ENCODE measurements around the gene PCGF1. TPM values are rescaled to one million over a fixed set of nuclear protein-coding genes. Genes with fewer than 3 reads are reported as not detected.
A peak's percentile ranks its signal among the peaks of the same experiment; 100 is the strongest.

Gene PCGF1
- total and polyA plus RNA-seq, 8 donors, result 20.4 to 33.6 (median 24.1) TPM

- TF ChIP-seq, protein P1, sequence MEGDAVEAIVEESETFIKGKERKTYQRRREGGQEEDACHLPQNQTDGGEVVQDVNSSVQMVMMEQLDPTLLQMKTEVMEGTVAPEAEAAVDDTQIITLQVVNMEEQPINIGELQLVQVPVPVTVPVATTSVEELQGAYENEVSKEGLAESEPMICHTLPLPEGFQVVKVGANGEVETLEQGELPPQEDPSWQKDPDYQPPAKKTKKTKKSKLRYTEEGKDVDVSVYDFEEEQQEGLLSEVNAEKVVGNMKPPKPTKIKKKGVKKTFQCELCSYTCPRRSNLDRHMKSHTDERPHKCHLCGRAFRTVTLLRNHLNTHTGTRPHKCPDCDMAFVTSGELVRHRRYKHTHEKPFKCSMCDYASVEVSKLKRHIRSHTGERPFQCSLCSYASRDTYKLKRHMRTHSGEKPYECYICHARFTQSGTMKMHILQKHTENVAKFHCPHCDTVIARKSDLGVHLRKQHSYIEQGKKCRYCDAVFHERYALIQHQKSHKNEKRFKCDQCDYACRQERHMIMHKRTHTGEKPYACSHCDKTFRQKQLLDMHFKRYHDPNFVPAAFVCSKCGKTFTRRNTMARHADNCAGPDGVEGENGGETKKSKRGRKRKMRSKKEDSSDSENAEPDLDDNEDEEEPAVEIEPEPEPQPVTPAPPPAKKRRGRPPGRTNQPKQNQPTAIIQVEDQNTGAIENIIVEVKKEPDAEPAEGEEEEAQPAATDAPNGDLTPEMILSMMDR (IDR thresholded peaks at IDR 0.05), result no peak
- no peaks in the 10 kb centered on the region for H3K36me3 ChIP-seq
- H3K27me3 ChIP-seq, result no peaks in the 10 kb centered on the region
- ATAC-seq (no peak), DNase-seq (no peak)
- intact Hi-C loops (cut with DNase I), result no loop called here
- no peak overlapping the region for H3K4me3 ChIP-seq
- no peaks in the 10 kb centered on the region for H3K9me3 ChIP-seq
- no peak overlapping the region for H3K27ac ChIP-seq
- peaks cover 0 to 19% of the 10 kb centered on the region in 2 donors for H3K4me1 ChIP-seq
Observed at GRCh38 chr2:74544634-74545033, 37.1 kb upstream of the PCGF1 start.

- Histone ChIP-seq H3K27me3 (no peaks in the 10 kb centered on the region), H3K4me3 (no peak overlapping the region), H3K36me3 (no peaks in the 10 kb centered on the region), H3K9me3 (no peaks in the 10 kb centered on the region), H3K27ac (no peak overlapping the region), H3K4me1 (peaks cover 0 to 6% of the 10 kb centered on the region in 2 donors)
- TF ChIP-seq, protein P1 (IDR thresholded peaks at IDR 0.05), result no peak
- intact Hi-C loops (cut with DNase I), result no loop called here
- ATAC-seq (no peak), DNase-seq (no peak)
Observed at GRCh38 chr2:74542978-74543377, 35.5 kb upstream of the PCGF1 start.

DNA sequence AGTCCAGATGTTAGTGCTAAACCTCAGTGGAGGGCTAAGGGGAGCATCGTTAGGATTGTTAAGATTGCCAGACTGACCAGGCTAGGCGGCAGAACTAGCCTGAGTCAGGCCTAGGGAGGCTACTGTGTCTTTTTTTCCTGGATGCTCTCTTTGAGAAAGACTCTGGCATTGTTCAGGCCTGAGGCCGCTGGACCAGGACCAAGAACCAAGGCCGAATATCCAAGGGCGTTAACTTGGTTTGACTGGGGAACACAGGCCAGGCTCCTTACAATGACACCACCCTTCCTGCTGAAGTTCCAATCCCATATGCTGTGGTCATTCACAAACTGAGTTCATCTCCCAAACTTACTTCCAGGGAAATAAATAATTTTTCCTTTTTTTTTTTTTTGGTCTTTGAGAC, 32.8 kb upstream of the PCGF1 start:
- ATAC-seq (peak; percentile 17), DNase-seq (no peak)
- intact Hi-C loops (cut with DNase I), result no loop called here
- Histone ChIP-seq H3K27me3 (no peaks in the 10 kb centered on the region), H3K4me3 (no peak overlapping the region), H3K36me3 (no peaks in the 10 kb centered on the region), H3K27ac (peak overlapping the region in 1 of 2 donors; percentile 15), H3K4me1 (peaks cover 0 to 4% of the 10 kb centered on the region in 2 donors), H3K9me3 (no peaks in the 10 kb centered on the region)
- TF ChIP-seq, protein P1 (IDR thresholded peaks at IDR 0.05), result no peak

GRCh38 chr2:74538881-74539339, 31.4 kb upstream of the PCGF1 start:
- no peaks in the 10 kb centered on the region for H3K9me3 ChIP-seq
- DNase-seq (no peak), ATAC-seq (peak; percentile 52)
- peaks cover 0 to 3% of the 10 kb centered on the region in 2 donors for H3K36me3 ChIP-seq
- intact Hi-C loops (cut with DNase I), result no loop called here
- TF ChIP-seq, protein P1 (IDR thresholded peaks at IDR 0.05), result no peak
- H3K27ac ChIP-seq, result no peak overlapping the region
- H3K27me3 ChIP-seq, result no peaks in the 10 kb centered on the region
- H3K4me3 ChIP-seq, result no peak overlapping the region
- peaks cover 0 to 4% of the 10 kb centered on the region in 2 donors for H3K4me1 ChIP-seq

GRCh38 chr2:74537140-74537539, 29.6 kb upstream of the PCGF1 start:
- Histone ChIP-seq H3K27ac (no peak overlapping the region), H3K9me3 (no peaks in the 10 kb centered on the region), H3K36me3 (peaks cover 0 to 18% of the 10 kb centered on the region in 2 donors), H3K4me3 (no peak overlapping the region), H3K27me3 (no peaks in the 10 kb centered on the region), H3K4me1 (peaks cover 0 to 4% of the 10 kb centered on the region in 2 donors)
- TF ChIP-seq, protein P1 (IDR thresholded peaks at IDR 0.05), result no peak
- DNase-seq, result no peak
- no peak for ATAC-seq
- intact Hi-C loops (cut with DNase I), result no loop called here

Measured in left lung (tissue), 10 donors.